Caki2 (cell line): ENCODE data around the gene SH3PXD2B. TPM values are rescaled to one million over a fixed set of nuclear protein-coding genes. Genes with fewer than 3 reads are reported as not detected.

Source experiments
- DNase-seq: peaks from one replicate; pipeline ENCODE4 v3.0.0-alpha.2; 2015; ENCODE audit warnings: low read depth
- in situ Hi-C: cut with HindIII; loops from 2 replicates; pipeline ENCODE4 v1.10.0; 2016; ENCODE audit warnings: low sequenced_read_pairs, low pct_unique_long_range_greater_than_20kb, mixed read lengths
- total RNA-seq: library from RNA; depleted of rRNA; stranded (reverse); fragments of >200 nt; shearing (Covaris generic); gene quantifications from 2 replicates; pipeline ENCODE4 v1.2.3, GENCODE V29; 2014; ENCODE audit warnings: low replicate concordance; rRNA removed

The SH3PXD2B gene
- 14.2 and 25.2 TPM in 2 replicates for total RNA-seq

DNA sequence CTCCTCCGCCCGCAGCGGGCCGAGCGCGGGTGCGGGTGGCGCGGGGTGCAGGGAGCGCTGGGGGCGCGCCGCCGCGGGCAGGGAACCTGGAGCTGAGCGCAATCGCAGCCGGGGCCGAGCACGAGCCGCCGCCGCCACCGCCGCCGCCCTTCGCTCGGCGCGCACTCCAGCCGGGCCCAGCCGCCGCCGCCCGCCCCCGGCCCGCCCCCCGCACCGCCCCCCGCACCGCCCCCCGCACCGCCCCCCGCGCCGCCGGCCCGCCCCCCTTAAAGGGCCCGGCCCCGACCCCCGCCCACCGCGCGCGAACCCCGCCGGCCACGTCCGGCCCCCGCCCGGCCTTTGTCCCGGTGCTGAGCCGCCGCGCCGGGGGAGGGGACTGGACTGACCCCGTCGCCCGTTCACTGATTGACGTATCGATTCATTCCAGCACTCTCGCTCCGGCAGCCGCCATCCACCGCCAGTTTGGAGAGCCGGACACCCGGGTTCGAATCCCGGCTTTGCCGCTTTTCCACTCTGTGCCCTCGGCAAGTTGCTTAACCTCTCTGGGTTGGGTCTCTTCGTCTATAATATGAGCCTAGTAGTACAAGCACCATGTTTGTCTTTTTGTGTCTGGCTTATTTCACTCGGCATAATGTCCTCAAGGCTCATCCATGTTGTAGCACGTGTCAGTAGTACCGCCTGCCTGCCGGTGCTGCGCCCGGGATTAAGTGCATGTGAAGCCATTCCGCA lies at the start of gene SH3PXD2B:
Gene SH3PXD2B (minus strand): TSS at position 168 of the 729 bp plus-strand sequence. CDS start 173 bp downstream, outside the sequence.
- DNase-seq: peak; percentile 79
- in situ Hi-C loops: no loop called here

DNA sequence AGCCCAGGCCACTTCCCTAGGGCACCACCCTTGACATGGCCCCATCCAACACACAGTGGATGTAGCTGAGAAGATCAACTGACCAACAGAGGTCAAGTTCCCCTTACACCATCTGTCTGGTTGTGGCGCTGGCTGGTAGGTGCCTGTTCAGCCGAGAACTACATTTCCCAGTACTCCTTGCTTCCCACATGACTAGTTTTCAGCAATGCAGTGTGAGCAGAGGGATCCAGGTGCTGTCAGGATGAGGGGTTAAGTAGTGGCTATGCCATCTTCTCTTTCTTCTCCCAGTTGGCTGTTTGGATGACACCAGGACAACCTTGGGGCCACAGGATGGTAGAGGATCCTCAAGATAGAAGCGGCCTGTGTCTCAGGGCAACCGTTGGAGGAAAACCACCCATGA lies 48.6 kb upstream of the SH3PXD2B start:
- in situ Hi-C loops: no loop called here
- DNase-seq: no peak

DNA sequence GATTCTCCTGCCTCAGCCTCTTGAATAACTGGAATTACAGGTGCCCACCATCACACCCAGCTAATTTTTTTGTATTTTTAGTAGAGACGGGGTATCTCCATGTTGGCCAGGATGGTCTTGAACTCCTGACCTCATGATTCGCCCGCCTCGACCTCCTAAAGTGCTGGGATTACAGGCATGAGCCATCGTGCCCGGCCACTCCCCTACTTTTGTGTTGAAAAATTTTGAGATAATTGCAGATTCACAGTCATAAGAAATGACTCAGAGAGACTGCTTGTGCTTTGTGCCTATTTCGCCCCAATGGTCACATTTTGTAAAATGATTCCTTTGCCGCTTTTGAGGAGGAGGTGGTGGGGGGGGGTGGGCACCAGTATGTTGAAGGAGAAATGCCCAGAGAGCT lies 48.1 kb upstream of the SH3PXD2B start:
- in situ Hi-C loops: no loop called here
- DNase-seq: no peak

DNA sequence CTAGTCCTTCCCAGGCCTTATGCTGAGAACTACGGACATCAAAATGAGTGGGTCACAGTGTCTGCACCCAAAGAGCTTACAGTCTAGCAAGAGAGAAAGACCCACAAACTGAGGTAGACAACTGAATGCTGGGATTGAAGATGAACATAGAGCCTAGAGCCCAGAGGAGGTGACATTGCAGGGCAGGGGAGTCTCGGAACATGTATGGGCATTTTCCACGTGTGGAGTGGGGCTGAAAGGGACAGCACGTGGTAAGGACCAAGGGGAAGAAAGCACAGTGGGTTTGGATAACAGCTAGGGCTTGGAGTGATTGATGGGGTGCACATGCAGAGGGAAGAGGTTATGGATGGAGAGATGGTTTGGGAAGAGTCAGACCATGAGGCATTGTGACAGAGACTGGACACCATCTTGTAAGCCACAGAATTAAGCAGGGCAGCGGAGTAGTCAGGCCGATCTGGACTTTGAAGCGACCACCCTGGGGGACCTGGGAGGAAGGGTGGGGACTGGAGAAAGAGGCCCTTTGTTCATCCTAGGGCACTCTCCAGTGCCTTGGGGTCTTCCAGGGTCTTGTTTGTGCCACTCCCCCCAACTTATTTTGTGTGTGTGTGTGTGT lies 47.5 kb upstream of the SH3PXD2B start:
- in situ Hi-C loops: no loop called here
- DNase-seq: no peak

DNA sequence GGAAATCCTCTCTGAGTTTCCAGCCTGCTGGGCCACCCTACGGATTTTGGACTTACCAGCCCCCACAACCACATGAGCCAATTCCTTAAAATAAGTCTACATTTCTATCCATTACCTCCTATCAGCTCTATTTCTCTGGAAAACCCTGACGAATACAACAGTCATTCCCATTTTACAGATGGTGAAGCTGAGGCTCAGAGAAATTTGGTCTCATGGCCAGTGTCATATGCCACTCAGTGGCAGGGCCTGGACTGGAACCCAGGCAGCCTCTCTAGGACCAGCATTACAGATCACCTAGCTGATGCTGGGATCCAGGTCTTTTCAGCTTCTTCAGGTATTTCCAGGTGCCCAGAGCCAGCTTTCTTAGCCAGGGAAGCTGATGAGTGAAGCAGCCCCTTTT lies 45.0 kb upstream of the SH3PXD2B start:
- no peak for DNase-seq
- in situ Hi-C loops: no loop called here

DNA sequence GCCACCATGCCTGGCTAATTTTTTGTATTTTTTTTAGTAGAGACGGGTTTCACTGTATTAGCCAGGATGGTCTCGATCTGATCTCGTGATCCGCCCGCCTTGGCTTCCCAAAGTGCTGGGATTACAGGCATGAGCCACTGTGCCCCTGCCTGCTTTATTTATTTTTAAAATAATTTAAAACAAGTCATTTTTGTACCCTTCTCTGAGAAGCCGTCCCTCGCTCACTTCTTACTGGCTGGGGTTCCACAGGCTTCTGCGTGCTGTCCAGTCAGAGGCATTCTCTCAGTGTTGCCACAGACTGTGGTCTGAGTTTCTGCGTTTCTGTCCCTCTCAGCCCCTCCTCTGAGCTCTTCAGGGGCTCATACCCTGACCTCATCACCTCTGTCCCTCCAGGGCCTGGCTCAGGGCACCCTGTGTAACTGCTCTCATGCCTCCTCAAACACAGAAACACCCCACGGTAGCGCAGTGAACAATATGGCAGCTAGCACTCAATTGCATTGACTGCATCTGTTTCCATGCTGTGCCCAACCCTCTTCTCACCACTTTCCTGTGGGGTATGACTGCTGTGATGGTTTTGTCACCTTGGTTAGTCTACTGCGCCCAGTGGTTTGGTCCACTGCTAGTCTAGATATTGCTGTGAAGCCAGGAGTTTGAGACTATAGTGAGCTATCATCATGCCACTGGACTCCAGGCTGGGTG lies 44.3 kb upstream of the SH3PXD2B start:
- DNase-seq: no peak
- in situ Hi-C loops: no loop called here

DNA sequence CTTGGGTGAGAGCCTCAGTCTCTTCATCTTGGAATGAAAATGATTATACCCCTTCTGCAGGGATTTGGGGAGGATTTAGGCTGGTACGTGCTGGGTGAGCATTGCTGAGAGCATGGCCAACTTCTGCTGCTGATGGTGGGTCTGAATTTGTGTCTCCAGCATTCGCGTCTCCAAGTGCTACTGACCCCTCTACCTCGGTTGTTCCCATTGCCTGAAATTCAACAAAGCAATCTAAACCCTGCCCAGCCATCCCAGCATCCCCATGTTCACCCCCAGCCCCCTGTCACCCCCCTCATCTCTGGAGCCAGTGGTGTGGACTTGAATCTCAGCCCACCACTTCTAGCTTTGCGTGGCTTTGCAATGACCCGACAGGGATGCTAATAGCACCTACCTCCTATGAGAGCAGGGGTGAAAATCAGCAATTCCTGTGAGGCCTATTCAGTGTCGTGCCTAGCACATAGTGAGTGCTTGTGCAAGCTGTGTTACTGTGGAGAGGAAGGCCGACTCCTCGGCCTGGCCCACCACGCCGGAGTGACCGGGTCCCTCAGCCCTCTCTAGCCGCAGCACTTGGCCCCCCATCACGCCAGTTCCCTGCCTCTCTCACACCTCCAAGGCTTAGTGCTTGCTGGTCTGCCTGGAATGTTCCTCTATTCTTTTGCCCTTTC lies 43.4 kb upstream of the SH3PXD2B start:
- no peak for DNase-seq
- in situ Hi-C loops: no loop called here

DNA sequence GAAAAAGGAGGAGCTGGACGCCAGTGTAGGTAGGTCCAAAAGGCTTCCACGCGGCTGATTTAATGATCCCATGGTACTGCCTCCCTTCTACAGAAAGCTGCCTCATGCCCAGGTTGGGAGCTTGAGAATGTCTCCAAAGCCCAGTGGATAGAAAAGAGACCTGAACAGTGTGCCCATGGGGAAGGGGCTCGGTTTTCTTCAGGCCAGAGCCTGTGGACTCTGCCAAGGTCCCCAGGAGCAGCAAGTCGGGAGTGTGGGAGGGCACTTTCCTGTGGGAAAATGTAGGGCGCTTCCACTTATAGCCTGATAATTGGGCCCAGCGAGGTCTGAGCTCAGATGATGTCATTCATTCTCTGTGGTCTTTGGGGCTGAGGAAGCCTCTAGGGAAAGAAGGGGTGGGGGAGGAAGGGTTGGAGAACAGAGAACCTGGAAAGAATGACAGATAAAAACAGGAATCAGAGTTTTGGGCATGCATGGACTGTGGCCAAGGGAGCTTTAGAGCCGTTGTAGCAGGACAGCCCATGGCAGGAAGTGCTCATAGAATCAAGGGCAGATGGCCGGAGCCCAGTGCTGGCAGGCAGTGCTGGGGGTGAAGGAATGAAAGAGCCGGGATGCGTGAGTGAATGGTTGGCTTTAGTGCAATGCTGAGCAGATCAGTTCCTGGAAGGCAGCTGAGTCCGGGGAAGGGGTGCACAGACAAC lies 42.5 kb upstream of the SH3PXD2B start:
- DNase-seq: no peak
- in situ Hi-C loops: no loop called here

DNA sequence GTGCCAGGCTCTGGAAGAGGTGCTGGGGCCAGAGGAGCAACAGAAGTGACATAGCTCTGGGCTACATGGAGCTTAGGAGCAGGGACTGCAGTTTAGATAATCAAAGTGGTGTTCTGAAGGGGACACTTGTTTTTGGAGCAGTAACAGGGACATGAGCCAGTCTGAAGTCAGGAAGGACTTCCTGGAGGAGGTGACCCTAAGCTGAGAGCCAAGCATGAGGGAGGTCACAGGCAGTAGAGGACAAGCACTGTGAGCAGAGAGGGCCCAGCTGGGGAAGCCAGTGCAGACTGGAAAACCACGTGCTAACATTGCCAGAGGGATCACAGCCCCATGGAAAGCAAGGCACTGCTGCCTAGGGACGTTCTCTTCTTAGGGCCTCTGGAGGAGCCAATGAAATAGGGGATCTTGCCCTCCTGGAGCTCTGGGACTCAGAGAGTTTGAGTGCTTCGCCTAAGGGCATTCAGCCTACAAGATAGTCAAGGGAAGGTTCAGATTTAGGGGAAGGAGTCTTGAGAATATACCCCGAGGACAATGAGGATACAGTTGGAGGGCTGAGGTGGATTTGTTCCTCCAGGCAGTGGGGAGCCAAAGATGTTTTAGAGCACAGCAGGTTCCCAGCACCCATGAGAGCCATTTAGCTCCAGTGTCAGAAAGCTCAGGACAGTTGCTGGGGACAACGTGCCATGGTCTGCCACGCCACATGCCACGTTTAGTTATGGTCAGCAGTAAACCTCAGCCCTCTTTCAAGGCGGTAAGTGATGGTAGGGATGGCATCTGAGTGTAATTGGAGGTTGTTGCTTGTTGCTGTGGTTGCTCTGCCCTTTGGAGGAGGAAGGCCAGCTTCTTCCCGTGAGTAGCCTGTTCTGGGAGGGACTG lies 40.5 kb upstream of the SH3PXD2B start:
- in situ Hi-C loops: no loop called here
- no peak for DNase-seq

DNA sequence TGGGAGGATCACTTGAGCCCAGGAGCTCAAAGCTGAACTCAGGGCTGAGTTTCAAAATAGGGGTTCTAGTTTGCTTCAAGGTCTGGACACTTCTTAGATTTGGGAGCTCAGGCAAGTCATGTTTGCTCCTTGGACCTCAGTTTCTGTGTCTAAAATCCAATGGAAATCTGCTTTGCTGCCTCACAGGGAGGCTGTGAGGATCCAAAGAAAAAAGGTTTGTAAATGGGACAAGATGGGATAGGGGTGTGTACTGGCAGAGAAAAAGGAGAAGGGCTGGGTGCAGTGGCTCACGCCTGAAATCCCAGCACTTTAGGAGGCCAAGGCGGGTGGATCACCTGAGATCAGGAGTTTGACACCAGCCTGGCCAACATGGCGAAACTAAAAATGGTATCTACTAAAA lies 39.6 kb upstream of the SH3PXD2B start:
- in situ Hi-C loops: no loop called here
- DNase-seq: no peak

DNA sequence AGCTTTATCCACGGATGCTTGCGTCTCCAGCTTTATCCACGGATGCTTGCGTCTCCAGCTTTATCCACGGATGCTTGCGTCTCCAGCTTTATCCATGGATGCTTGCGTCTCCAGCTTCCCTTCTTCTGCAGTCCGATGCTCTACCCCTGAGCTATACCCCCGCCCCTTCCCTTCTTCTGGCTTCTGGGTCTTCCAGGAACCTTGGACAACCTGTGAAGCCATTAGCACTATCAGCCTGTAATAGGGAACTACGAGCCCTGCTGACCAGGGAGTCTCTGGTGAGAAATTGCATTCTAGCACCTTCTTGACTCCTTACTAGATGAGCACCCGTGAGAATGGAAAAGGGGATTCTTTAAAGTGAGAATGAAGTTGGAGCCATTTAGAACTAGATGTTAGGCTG lies 39.1 kb upstream of the SH3PXD2B start:
- in situ Hi-C loops: no loop called here
- DNase-seq: no peak

DNA sequence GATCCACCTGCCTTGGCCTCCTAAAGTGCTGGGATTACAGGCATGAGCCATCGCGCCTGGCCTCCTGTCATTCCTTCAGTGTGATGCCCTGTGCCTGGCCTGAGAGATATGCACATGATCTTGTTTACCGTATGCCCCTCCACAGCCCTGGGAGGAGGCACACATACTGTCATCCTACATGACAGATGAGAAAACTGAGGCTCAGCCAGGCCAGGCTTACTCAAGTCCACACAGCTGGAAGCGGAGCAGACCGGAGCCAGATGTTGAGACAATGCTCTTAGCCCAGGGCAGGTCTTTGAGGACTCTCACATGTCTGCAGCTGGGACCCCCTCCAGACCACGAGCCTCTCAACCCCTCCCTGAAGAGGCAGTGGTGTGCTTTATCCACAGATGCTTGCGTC lies 38.7 kb upstream of the SH3PXD2B start:
- in situ Hi-C loops: no loop called here

DNA sequence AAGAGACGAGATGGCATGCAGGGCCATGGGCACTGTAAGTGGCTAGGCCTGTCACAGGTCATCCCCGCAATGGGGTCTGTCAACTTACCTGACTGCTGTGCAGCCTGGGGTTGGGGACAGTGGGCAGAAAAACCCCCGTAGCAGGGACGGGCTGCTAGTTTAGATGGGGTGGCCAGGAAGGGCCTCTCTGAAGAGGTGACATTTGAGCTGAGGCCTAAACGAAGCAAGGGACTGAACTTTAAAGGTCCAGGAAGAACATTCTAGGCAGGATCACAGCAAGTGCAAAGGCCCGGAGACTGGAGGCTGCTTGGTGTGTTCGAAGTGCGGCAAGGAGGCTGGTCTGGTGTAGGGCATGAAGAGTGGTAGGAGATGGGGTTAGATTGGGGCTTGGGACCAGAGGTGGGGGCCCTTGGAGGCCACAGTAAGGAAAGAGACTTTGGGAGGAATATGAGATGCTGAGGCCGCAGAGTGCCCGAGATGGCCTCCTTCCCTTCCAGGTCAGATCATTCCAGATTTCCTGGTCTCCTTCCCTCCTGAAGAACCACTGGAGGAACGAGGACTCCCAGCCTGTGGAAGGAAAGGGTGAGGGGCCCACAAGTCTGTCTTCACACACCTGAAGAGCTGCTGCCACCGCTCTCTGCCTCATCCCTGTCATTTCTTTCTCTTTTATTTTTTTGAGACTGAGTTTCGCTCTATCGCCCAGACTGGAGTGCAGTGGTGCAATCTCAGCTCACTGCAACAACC lies 37.9 kb upstream of the SH3PXD2B start:
- in situ Hi-C loops: no loop called here

More for the DNA sequence above, 38.7 kb upstream of the SH3PXD2B start:
- DNase-seq: no peak

DNA sequence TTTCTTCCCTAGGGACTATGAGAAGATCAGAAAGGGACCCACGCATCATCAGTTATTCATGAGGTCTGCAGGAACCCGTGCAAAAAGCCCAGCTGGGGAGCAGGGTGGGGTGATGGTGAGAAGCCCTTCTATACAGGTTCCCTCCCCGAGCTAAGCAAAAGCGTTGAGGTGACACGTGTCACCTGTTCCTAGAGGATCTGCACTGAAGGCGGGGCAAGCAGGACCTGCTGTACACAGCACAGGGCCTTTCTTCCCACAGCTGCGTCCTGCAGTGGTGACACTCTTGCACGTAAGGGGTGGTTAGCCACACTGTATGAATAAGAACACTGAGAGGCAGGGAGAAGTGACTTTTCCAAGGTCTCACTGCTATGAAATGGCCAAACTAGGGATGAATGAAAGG lies 37.2 kb upstream of the SH3PXD2B start:
- DNase-seq: no peak
- in situ Hi-C loops: no loop called here

More for the DNA sequence above, 37.9 kb upstream of the SH3PXD2B start:
- DNase-seq: no peak

DNA sequence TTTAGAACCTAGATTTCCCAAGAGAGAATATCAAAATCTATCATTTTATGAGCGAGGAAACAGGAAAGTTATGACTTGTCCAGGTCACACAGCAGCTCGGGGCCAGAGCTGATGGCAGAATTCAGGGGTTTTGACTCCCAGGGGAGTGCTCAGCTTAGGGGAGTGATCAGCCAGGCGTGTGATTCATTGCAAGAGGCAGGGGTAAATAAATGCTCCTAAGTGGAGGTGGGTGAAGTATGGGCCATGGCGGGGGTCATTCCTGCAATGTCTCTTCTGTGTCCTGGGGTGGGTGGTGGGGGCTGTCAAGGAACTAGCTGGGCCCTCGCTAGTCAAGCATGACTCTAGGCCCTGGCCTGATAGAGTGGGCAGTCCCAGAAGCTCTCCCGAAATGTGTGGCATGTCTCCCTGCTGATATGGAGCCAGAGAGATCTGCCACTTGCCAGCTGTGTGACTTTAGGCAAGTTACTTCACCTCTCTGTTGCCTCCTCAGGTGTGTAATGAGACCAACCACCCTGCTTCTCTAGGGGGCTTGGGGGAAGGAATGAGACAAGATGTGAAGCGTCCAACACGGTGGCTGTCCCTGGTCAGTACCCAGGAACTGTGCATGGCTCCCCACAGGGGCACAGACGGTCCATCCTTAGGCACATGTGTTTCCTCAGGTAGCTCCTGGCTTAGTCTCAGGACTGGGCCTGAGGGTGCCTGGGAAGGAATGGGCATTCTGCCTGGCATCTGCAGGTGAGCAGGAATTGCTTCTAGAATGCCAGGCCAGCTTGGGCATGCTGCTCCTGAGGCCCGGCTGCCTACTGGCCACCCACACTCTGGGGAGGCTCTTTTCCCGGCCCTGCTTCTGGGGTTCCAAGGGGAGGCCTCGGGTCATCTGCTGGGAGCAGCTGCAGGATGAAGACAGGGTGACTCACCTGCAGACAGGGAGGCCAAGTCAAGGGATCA lies 36.5 kb upstream of the SH3PXD2B start:
- DNase-seq: no peak
- in situ Hi-C loops: no loop called here

DNA sequence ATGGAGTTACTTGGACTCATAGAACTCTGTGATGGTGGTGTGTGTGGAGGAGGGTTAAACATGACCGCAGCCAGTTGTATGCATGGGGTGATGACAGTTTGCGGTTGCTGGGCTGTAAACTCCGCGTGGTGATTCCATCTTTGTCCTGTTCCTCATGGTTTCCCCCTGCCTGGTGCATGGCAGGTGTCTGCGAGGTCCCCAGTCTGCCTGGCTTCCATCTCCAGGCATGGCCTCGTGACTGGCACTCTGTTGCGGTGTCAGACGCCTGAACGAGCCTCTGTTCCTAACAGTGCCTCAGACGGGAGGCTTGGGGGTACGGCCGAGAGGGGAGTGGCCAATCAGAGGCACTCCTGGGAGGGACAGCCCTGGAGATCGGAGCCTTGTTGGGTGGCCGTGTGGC lies 33.9 kb upstream of the SH3PXD2B start:
- DNase-seq: no peak
- in situ Hi-C loops: no loop called here
